Gastrocnemius medialis (tissue), 4 donors: ENCODE results near the gene FRMD4B.

Experiments
- CTCF ChIP-seq, 5 experiments: fragments of 450-650 bp in 3 of 5; fragments of 200-600 bp in 2 of 5; sonication (generic) in 2 of 5; IDR thresholded peaks in 4 of 5; conservative IDR thresholded peaks in 1 of 5; 1 replicate in 4 of 5; 2 replicates in 1 of 5; pipeline ENCODE4 v1.5.1; 2016 to 2019; ENCODE audit warnings: antibody characterized with exemption in 5 of 5, mild to moderate bottlenecking in 3 of 5, moderate library complexity in 3 of 5
- POLR2A ChIP-seq, 2 donors: fragments of 450-650 bp; IDR thresholded peaks; one replicate each; pipeline ENCODE4 v1.6.1; 2017; ENCODE audit warnings: antibody characterized with exemption in 2 of 2, mild to moderate bottlenecking in 2 of 2, moderate library complexity in 2 of 2

- TF ChIP-seq POLR2A (IDR thresholded peaks at IDR 0.05) (no peak), CTCF (IDR thresholded peaks at IDR 0.05 in 4 of 5, conservative IDR thresholded peaks at IDR 0.05 in 1 of 5) (no peak)
Observed at GRCh38 chr3:69403454-69403853, 17.6 kb upstream of the FRMD4B start.
